Ishikawa (cell line): ENCODE results near the gene FSIP1.

ENCODE experiments used
- CEBPB ChIP-seq: IDR thresholded peaks from 2 replicates; pipeline ENCODE4 v1.6.1; 2012
- CREB1 ChIP-seq: IDR thresholded peaks from 2 replicates; pipeline ENCODE4 v1.6.1; 2012; ENCODE audit warnings: low read depth
- EGR1 ChIP-seq: IDR thresholded peaks from 2 replicates; pipeline ENCODE4 v1.6.1; 2012
- EP300 ChIP-seq: IDR thresholded peaks from 2 replicates; pipeline ENCODE4 v1.6.1; 2012; ENCODE audit warnings: borderline replicate concordance
- FOXM1 ChIP-seq: IDR thresholded peaks from 2 replicates; pipeline ENCODE4 v1.6.1; 2012; ENCODE audit warnings: low read depth, borderline replicate concordance
- NFIC ChIP-seq: IDR thresholded peaks from 2 replicates; pipeline ENCODE4 v1.6.1; 2012
- RAD21 ChIP-seq: IDR thresholded peaks from 2 replicates; pipeline ENCODE4 v1.6.1; 2012; ENCODE audit warnings: low read depth
- TAF1 ChIP-seq: IDR thresholded peaks from 2 replicates; pipeline ENCODE4 v1.6.1; 2012; ENCODE audit warnings: low read depth, mild to moderate bottlenecking
- TCF12 ChIP-seq: IDR thresholded peaks from 2 replicates; pipeline ENCODE4 v1.6.1; 2012; ENCODE audit warnings: low read depth
- TEAD4 ChIP-seq: IDR thresholded peaks from 2 replicates; pipeline ENCODE4 v1.6.1; 2012
- YY1 ChIP-seq: IDR thresholded peaks from 2 replicates; pipeline ENCODE4 v1.6.1; 2012; ENCODE audit warnings: low read depth
- ZBTB7A ChIP-seq: IDR thresholded peaks from 2 replicates; pipeline ENCODE4 v1.6.1; 2012; ENCODE audit warnings: low read depth
- TF ChIP-seq, protein P1 (sequence below): IDR thresholded peaks from 2 replicates; pipeline ENCODE4 v1.6.1; 2012
- TF ChIP-seq, protein P2 (sequence below): IDR thresholded peaks from 2 replicates; pipeline ENCODE4 v1.6.1; 2012; ENCODE audit warnings: low read depth, mild to moderate bottlenecking
- TF ChIP-seq, protein P3 (sequence below): IDR thresholded peaks from 2 replicates; pipeline ENCODE4 v1.6.1; 2012

FSIP1 gene

DNA sequence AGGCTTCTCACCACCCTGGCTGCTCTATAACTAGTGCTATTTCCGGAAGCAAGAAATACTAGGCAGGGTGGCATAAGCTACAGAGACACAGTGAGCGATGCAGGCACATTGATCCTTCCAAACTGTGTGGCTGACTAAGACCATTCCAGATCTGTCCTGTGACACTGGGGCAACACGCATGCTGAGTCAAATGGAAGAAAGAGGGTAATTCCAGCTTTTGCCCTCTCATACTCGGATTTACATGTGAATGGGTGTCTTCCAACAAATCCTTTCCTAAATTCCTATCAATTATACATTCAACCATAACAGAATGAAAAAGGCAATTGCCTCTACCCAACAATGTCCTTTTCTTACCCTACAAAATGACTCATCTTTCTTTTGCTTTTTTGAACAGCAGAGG, 5.1 kb downstream of the FSIP1 start:
- TF ChIP-seq RAD21 (no peak), TEAD4 (no peak), TAF1 (no peak), YY1 (no peak), CEBPB (no peak), CREB1 (no peak), ZBTB7A (no peak), EP300 (no peak), NFIC (no peak), EGR1 (no peak), TCF12 (no peak), FOXM1 (no peak)
- TF ChIP-seq, protein P1, sequence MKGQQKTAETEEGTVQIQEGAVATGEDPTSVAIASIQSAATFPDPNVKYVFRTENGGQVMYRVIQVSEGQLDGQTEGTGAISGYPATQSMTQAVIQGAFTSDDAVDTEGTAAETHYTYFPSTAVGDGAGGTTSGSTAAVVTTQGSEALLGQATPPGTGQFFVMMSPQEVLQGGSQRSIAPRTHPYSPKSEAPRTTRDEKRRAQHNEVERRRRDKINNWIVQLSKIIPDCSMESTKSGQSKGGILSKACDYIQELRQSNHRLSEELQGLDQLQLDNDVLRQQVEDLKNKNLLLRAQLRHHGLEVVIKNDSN, result no peak
- TF ChIP-seq, protein P2, sequence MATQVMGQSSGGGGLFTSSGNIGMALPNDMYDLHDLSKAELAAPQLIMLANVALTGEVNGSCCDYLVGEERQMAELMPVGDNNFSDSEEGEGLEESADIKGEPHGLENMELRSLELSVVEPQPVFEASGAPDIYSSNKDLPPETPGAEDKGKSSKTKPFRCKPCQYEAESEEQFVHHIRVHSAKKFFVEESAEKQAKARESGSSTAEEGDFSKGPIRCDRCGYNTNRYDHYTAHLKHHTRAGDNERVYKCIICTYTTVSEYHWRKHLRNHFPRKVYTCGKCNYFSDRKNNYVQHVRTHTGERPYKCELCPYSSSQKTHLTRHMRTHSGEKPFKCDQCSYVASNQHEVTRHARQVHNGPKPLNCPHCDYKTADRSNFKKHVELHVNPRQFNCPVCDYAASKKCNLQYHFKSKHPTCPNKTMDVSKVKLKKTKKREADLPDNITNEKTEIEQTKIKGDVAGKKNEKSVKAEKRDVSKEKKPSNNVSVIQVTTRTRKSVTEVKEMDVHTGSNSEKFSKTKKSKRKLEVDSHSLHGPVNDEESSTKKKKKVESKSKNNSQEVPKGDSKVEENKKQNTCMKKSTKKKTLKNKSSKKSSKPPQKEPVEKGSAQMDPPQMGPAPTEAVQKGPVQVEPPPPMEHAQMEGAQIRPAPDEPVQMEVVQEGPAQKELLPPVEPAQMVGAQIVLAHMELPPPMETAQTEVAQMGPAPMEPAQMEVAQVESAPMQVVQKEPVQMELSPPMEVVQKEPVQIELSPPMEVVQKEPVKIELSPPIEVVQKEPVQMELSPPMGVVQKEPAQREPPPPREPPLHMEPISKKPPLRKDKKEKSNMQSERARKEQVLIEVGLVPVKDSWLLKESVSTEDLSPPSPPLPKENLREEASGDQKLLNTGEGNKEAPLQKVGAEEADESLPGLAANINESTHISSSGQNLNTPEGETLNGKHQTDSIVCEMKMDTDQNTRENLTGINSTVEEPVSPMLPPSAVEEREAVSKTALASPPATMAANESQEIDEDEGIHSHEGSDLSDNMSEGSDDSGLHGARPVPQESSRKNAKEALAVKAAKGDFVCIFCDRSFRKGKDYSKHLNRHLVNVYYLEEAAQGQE, result no peak
- TF ChIP-seq, protein P3, sequence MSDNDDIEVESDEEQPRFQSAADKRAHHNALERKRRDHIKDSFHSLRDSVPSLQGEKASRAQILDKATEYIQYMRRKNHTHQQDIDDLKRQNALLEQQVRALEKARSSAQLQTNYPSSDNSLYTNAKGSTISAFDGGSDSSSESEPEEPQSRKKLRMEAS, result no peak

DNA sequence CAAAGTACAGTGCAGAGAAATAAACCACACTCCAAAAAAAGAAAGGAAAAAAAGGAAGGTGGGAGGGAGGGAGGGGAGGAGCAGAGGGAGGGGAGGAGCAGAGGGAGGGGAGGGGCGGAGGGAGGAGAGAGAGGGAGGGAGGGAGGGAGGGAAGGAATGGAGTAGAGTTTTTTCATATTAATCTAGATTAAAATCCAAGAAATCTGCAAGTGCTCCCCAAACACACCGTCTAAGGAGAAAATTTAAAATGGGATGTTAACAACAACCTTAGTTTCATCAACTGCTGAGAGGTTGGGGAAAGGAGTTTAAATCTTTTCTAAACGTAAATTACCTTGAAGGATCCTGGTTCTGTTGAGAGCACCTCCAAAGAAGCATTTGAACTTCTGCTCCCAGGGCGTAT, 6.6 kb downstream of the FSIP1 start:
- TF ChIP-seq TCF12 (no peak), FOXM1 (no peak), YY1 (no peak), EGR1 (no peak), RAD21 (no peak), TEAD4 (no peak), NFIC (no peak), CEBPB (no peak), CREB1 (no peak), ZBTB7A (no peak), EP300 (no peak), TAF1 (no peak)
- TF ChIP-seq, protein P3, result no peak
- TF ChIP-seq, protein P1, result no peak
- TF ChIP-seq, protein P2, result no peak

DNA sequence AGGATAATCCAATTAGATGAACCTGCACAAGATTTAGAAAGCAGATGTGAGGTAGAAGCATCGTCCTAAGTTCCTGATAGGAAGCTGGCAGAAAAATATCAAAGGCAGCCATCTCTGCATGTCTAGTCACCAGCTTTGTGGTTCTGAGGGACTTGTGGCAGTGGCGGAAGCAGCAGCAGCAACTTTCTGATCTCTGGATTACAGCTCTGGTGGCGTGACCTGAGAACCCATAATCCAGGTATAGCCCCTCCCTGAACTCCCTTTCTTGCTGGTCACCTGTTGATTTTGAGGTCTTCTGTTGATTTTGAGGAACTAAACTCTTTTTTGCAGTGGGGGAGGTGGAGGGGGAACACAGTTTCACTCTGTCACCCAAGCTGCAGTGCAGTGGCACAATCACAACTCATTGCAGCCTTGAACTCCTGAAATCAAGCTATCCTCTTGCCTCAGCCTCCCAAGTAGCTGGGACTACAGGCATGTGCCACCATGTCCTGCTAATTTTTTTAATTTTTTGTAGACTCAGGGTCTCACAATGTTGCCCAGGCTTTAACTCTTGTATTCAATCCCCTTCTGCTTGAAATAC, 7.9 kb downstream of the FSIP1 start:
- TF ChIP-seq, protein P3, result no peak
- TF ChIP-seq TEAD4 (no peak), FOXM1 (no peak), RAD21 (no peak), TCF12 (no peak), CREB1 (no peak), EGR1 (no peak), CEBPB (no peak)

DNA sequence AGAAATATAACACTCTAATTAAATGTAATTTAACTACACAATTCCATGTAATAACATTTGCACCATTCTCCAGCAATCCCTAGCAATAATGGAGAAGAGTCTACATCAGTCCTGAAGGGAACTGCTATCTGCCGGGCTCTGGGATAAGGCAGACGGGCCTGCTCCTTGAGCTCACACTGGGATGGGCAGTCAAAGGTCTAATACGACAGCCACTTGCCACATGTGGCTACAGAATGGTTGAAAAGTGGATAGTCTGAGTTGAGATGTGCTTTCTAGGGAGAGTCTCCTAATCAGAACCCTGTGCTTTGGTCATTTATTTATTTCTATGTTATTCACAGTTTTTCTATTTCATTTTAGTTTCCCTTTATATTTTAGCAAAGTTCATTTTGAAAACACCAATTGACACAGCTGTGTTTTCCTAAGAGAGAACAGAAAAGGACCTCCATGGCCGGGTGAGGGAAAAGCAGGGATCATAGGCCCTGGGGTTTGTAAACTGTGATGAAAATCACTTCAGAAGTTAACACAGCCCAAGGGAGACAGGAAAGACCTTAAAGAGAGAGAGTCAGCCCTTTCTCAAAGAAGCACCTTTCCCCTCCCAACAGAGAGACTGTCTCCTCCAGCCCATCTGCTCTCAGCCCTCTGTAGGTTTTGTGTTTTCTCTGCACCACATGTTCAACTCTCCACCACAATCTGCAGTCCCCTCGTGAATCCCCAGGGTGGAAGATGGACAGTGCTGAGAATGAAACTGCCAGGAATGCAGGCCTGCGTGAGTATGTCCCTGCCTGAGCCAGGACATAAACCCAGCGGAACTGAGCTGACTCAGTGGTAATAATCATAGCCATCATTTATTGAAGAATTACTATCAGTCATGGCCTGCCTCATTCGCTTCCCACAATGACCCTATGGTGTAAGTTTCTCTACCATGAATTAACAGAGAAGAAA, 11.6 kb downstream of the FSIP1 start:
- TF ChIP-seq TAF1, result no peak
- no peak for TF ChIP-seq NFIC
- no peak for TF ChIP-seq ZBTB7A
- TF ChIP-seq CREB1, result no peak
- no peak for TF ChIP-seq YY1
- no peak for TF ChIP-seq EGR1
- TF ChIP-seq RAD21, result no peak
- TF ChIP-seq EP300, result no peak
- TF ChIP-seq FOXM1, result no peak
- TF ChIP-seq CEBPB, result no peak
- TF ChIP-seq TCF12, result no peak
- TF ChIP-seq, protein P2, result no peak
- TF ChIP-seq, protein P3, result no peak
- no peak for TF ChIP-seq TEAD4
- TF ChIP-seq, protein P1, result no peak
